G401.6 (cell line): ENCODE data around the gene FGFR1OP2.
"Not testable (repeated sequence)": the region's sequence is repeated elsewhere in the genome, so short reads cannot be mapped to it uniquely, and the experiment has no call there.

Experiments
- FAIRE-seq: peaks from 2 replicates; lab custom pipeline; 2012; peaks lifted over from hg19 to GRCh38; lab: Jason Lieb, UNC

Gene FGFR1OP2

GRCh38 chr12:26937863-26938700 is at the start of gene FGFR1OP2, which contains the start of gene INTS13:
Gene FGFR1OP2, plus strand, starts transcription at chr12:26938470. Its CDS starts 15,689 bp downstream, at chr12:26954159.
Gene INTS13, minus strand, starts transcription at chr12:26937981. Its CDS starts 1,178 bp downstream, at chr12:26936803.
- FAIRE-seq: peak; percentile 95

GRCh38 chr12:26890784-26891183 is 47.5 kb upstream of the FGFR1OP2 start:
- FAIRE-seq: no peak

GRCh38 chr12:26891704-26892103 is 46.6 kb upstream of the FGFR1OP2 start:
- no peak for FAIRE-seq

- FAIRE-seq: no peak
Observed at GRCh38 chr12:26895672-26896071, 42.6 kb upstream of the FGFR1OP2 start.

GRCh38 chr12:26896913-26897312 is 41.4 kb upstream of the FGFR1OP2 start:
- no peak for FAIRE-seq

GRCh38 chr12:26903396-26903795 is 34.9 kb upstream of the FGFR1OP2 start:
- not testable (repeated sequence) for FAIRE-seq

- FAIRE-seq: no peak
Observed at GRCh38 chr12:26906024-26906423, 32.2 kb upstream of the FGFR1OP2 start.

GRCh38 chr12:26906704-26907103 is 31.6 kb upstream of the FGFR1OP2 start:
- no peak for FAIRE-seq

- FAIRE-seq: peak; percentile 77
Observed at GRCh38 chr12:26918321-26919215, 19.7 kb upstream of the FGFR1OP2 start.

- no peak for FAIRE-seq
Observed at GRCh38 chr12:26919216-26919555, 19.1 kb upstream of the FGFR1OP2 start.

GRCh38 chr12:26921886-26922285 is 16.4 kb upstream of the FGFR1OP2 start:
- no peak for FAIRE-seq

GRCh38 chr12:26928661-26929060 is 9.6 kb upstream of the FGFR1OP2 start:
- FAIRE-seq: no peak

GRCh38 chr12:26929590-26929989 is 8.7 kb upstream of the FGFR1OP2 start:
- FAIRE-seq: no peak

GRCh38 chr12:26935636-26936378 is 2.5 kb upstream of the FGFR1OP2 start:
- no peak for FAIRE-seq

GRCh38 chr12:26936559-26937442 is 1.5 kb upstream of the FGFR1OP2 start:
- FAIRE-seq: no peak

- no peak for FAIRE-seq
Observed at GRCh38 chr12:26937443-26937862, 817 bp upstream of the FGFR1OP2 start.

GRCh38 chr12:26938701-26939062 is 412 bp downstream of the FGFR1OP2 start:
- FAIRE-seq: no peak

- FAIRE-seq: no peak
Observed at GRCh38 chr12:26939192-26939832, 1.0 kb downstream of the FGFR1OP2 start.

- FAIRE-seq: no peak
Observed at GRCh38 chr12:26939953-26940352, 1.7 kb downstream of the FGFR1OP2 start.

- FAIRE-seq: no peak
Observed at GRCh38 chr12:26940516-26941214, 2.4 kb downstream of the FGFR1OP2 start.
